ELF-1 (cell line): ENCODE data around the gene SEC16A.

Experiments
- DNase-seq: peaks from one replicate; pipeline ENCODE4 v3.0.0-alpha.2; 2016; ENCODE audit warnings: low read depth, low spot score

SEC16A gene

DNA sequence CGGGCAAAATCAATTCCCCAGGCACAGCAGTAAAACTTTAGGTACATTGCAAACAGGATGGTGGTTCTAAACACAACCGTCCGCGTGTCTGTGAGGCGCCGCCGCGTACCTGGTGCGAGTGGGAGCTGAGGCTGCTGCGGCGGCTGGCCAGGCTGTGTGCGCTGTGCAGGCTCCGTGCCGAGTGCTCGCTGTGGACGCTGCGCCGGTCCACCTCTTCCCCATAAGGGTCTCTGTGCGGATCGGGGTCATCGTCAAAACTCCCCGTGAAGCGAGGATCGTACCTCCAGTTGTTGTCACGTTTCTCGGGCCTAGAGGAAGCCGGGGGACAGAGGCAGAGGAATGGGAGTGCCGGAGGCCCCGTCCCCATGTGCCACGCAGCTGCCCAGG, 16.7 kb downstream of the SEC16A start:
- DNase-seq = no peak

DNA sequence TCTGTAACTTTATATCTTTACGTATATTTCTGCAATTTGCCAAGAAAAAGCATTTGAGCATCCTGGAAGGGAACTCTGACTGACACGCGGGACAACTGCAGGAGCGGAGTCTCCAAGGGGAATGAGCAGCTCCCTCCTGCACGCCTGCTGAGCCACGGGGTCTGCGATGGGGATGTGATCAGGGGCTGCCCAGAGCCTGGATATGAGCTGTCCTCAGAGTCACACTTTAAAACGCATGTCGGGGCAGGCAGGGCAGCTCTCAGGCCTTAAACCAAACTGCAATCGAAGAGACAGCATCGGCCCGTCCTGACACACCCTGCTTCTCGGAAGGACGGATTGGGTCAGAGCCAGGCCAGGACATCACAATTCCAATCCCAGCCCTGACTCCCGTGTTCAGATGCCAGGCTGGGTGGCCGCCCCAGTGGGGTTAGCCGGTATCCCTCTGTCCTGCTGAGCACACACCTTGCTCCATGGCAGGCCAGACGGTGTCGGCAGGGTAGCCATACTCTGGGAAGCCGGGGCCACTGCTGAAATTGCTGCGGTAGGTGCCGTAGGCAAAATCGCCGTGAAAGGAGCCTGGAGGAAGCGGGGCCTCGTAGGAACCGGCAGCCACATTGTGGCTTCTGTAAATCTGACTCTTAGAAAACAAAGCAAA, 17.2 kb downstream of the SEC16A start:
- no peak for DNase-seq

DNA sequence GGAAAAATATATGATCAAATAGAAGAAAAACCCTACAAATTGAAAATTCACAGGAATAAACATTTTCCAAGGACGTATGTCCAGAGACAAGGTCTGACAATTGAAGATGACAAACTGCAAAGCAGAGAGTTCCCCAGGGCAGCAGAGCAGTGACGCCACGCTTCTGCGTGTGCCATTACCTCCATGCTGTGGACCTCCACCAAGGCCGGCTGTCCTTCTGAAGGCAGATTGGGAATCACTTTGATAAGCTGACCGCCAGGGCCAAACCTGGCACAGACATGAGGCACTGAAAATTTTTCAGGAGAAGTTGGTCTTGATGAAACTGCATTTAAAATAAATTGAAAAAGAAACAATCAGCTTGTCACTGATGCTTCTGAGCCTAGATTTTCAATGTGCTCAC, 18.6 kb downstream of the SEC16A start:
- DNase-seq = no peak

DNA sequence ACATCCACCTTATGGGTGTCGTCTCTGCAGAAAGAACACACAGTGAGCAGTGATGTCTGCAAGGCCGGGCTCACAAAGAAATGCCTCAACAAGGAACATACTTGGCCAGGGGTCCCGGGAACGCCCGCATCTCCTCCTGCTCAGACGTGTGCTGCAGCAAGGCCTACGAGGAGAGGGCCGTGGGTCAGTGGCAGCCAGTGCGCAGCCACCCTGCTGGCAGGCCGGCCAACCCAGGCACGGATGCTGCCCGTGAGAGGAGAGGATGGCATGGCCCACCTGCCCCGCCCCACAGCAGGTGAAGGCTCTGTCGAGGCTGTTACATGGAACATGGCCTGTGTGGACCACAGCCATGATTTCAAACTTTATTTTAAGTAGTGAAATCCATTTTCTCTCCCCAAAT, 19.3 kb downstream of the SEC16A start:
- no peak for DNase-seq

DNA sequence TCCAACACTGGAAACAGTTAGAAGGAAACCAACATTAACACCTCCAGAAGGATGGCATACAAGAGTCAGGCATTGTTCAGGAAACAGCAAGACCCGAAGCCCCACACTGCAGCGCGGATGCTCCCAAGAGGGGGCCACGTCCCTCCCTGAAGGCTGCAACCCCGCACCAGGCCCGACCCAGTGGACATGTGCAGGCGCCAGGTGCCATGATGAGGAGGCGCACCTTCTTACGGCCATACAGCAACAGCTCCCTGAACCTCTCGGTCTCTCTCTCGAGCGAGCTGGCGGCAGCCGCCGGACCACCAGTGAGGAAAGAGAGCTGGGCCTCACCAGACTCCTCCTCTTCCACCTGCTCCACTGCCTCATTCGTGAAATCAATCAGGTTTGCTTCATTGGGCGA, 20.2 kb downstream of the SEC16A start:
- DNase-seq = no peak

DNA sequence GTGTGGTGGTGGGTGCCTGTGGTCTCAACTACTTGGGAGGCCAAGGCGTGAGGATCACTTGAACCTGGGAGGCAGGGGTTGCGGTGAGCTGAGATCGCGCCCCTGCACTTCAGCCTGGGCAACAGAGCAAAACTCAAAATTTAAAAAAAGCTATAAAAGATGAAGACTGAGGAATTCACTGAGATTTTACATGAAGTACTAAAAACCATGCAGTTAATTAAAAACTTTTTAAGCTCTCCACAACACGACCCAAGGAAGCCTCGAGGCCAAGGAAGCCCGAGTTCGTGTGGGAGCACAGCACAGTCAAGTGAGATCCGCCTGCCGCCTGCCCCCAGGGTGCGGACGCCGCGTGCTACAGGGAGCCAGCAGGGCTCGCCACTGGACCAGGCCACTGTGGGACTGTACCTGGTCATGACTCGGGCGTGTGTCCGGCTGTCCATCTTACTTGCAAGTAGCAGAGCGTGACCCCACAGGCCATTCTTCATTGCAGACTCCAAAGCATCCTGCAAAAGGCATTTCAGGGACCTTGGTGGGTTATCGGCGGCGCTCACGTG, 22.0 kb downstream of the SEC16A start:
- DNase-seq = peak; percentile 19

DNA sequence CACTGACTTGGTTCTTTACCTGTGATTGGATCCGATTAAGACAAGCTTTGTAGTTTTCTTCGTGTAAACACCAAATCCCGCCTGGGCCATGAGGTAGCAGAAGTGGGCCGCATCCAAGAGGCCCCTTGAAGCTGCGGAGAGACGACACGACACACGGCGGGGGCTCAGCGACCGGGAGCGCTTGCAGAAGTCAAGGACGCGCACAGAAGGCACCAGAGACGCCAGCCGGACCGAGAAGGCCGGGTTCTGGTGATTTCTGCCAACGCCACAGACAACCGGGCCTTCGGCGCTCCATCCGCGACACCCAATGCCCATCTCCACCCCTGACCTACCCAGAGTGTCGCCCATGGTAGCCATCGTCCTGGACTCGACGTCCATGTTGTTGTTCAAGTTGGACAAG, 23.4 kb downstream of the SEC16A start:
- no peak for DNase-seq

DNA sequence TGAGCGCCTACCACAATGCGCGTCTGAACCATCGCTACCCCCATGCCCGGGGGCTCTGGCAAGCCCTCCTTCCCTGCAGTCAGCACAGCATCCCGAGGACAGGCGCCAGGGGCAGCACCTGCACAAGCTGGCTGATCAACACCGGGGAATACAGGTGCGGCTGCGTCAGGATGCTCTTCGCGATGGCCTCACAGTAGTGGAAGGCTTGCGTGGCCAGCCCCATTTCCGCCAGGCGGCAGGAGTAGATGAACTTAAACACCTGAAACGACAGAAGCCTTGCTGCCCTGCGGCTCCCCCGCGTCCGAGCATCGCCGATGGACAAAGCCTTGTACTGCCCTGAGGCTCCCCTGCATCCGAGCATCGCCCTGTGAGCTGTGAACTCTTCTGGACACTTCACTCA, 25.5 kb downstream of the SEC16A start:
- DNase-seq = no peak

DNA sequence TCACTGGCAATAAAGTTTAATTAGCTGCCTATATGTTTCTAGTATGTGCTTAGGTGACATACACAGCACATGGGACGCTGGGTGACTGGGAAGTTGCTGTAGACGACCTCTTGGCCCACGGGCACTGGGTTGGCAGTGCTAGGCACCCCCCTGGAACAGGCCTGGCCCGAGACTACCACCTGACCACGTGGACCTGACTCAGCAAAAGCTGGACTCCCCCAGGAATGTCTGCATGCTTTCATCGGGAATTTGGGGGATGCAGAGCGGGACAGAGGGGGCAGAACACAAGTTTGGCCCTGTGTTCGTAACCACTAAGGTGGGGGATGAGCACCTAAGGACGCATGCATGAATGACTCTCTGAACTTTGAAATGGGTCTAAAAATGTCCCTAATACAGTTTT, 26.6 kb downstream of the SEC16A start:
- no peak for DNase-seq

DNA sequence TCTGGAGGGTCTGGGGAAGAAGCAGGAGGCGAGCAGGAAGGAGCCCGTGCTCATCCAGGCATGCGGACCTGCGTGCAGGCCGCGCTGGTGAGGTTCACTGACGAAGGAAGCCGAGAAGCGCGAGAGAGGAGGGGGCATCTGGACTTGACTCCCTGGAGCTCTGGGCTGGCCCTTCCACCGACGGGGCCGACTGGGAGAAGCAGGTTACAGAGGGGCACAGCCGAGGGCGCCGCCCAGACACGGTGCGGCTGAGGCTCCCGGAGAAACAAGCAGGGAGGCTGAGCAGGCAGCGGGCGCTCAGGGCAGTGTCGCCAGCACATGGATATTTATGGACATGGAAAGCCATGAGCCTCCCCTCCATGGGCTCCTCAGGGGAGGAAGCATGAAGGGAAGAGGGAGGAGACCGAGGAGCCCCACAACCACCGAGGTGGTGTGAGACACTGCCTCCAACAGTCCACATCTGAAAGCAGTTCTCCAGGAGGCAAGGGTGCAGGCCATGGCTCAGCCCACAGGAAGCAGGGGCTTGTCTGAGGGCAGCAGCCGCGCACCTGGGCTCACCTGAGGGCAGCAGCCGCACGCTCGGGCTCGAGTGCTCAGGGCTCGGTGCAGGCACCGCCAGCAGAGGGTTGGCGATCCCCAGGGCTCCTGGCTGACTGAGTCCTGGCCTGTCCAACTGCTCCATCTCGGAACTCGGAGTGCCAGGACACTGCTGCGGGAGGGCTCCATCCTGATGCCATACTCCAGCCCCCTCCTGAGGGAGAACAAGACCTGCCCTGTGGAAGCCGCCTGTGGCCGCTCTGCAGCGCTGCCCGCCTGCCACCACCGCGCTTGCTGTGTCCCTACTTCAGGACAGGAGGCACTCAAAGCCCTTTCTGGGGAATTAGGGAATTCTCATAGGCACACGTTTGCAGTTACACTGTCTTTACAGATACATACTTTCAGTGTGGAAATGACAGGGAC, 27.5 kb downstream of the SEC16A start:
- no peak for DNase-seq

DNA sequence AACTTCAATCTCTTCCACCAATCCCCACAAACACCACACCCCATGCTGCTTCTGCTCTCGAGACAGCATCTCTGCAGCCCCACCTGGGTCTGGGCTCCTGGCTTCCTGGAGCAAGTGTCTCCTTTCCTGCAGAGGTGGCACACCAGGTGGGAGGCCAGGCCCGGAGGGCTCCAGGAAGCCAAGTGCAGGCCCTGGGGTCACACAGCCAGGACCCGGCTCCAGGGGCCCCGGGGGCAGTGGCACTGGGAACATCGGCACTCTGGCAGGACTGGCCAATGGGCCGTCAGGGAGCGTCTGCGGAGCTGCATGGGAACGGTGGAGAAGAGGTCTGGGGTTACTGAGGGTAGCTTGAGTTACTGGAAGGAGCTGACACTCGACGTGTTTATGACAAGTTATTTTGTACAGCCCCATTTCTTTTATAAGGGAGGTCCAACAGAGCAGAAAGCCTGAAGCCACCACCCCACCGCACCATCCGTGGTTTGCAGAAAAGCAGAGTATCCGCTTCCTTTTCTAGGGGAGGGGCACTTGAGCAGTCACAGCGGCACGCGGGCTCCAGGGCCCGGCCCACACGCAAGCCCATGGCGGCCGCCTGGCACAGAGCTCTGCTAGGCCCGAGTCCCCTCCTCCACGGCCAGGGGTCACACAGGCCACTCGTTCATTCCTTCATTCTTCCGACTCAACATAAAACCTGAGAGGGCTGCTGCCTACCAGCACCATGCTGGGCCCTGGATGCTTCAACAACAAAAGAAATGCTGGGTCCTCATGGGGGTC, 28.6 kb downstream of the SEC16A start:
- DNase-seq = no peak

DNA sequence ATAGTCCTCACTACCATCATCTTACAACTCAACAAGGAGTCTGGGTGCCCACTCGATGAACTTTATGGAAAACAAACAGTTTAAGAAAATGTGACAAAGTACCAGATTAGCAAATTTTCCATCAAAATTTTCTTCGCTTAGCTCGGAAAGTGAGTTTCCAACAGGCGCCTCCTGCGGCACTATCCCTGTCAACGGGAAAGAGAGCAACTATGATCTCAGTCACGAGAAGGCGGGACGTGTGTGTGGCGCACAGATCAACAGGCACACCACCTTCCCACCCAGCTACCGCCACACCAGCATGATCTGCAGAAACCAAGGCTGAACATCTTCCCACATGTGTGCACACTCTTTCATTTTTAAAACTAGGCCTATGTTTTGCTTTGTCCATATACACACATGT, 29.5 kb downstream of the SEC16A start:
- DNase-seq = no peak

DNA sequence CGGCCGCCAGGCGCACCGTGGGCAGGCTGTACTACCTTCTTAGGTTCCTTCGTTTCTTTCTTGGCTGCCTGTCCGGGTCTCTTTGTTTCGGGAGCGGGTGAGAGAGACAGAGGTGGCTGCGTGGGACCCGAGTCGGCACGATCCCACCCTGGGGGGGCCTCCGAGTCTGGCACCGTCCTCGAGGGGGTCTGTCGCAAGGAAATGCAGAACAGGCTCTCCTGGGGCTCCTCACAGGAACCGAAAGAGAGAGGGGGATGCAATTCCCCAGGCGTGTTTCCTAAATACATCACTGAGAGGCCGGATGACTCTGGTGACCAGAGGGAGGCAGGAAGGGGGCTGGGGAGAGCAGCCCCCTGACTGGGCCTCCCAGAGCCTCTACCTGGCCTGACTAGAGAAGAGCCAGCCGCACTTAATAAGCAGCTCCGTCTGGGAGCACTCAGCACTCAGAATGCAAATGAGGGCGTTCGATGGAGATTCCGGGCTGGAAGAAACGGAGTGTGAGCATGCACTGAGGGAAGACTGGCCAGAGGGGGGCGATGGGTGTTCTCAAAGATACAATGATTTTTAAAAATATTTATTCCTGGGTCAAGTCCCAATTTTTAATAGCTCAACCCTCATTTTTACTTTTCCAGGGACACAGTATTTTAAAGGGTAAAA, 31.5 kb downstream of the SEC16A start:
- DNase-seq = no peak

DNA sequence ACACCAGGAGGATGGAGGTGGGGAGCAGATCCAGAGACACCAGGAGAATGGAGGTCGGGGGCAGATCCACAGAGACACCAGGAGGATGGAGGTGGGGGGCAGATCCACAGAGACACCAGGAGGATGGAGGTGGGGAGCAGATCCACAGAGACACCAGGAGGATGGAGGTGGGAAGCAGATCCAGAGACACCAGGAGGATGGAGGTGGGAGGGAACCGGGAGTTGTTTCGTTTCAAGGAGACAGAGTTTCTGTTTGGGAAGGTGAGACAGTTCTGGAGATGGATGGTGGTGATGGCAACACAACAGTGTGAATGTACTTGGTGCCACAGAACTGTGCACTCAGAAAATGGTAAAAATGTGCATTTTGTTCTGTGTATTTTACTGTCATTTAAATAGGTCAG, 34.2 kb downstream of the SEC16A start:
- no peak for DNase-seq

DNA sequence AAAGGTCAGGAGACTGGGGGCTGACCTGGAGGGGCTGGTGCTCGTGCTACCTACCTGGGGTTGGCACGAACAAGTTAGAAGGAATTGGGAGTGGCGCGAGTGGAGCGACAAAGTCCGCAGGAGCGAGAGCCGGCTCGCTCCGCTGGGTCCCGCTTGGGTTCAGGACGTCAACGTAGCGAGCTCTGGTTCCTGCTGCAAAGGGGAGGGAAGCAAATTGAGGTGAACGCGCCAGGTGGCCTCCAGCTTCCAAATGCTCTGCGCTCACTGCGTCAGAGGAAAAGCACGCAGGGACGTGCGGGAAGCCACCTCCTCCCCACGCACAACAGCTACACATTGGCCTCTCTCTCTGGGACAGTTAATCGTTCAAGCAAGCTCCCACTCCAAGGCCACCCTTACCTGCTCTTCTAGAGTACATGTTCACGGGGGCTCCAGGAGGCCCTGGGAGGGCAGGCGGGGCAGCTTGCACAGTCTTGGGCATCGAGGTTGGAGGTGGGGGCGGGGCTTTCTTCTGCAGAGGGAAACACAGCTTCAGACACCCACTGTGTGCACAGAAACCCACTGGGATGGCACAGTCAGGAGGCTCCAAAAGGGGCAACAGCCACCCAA, 35.6 kb downstream of the SEC16A start:
- DNase-seq = no peak

DNA sequence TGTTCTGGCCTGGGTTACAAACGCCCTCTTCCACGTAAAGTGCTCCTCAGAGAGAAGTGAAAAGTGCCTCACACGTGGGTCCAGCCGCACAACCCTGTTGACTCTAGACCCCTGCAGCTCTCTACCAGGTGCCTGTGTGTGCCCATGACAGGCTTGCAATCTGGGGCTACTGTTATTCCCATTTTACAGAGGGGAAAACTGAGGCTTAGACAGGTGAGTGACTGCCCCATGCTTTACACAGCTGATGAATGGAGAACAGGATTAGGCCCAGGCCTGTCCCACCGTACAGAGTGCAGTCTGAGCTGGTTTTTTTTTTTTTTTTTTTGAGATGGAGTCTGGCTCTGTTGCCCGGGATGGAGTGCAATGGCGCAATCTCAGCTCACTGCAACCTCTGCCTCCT, 37.0 kb downstream of the SEC16A start:
- DNase-seq = no peak

DNA sequence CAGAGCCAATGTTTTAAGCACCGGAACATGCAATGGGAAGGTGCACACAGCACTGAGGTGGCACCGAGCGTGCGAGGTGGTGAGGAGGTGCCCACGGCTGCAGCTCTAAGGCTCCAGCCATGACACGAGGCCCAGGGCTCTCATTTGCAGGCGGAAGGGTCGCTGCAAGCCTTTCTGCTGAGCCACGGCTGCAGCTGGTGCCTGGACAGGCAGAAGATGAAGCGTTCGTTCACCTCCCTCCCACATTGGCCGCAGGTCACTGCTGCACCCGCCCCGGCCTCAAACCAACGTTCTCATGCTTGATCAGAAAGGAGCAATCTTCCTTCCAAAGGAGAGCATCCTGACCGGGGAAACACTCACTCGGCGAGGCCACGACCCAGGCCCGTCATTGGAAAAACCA, 38.7 kb downstream of the SEC16A start:
- DNase-seq = no peak

DNA sequence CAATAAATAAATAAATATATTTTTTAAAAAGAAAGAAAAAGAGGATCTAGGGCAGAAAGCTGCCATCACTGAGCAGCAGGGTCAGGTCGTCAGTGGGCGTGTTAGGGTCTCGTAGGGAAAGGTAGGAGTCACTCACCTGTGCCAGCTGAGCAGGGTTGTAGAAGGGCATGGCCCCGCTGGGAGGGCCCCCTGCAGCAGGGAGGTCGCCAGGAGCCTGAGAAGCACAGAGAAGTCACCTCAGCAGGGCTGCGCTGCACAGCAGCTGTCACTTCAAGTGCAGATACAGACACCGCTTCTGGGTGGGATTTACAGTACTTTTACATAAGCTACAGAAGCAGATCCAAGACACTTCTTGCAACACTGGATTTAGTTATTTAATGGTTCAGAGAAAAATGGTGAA, 39.2 kb downstream of the SEC16A start:
- no peak for DNase-seq

DNA sequence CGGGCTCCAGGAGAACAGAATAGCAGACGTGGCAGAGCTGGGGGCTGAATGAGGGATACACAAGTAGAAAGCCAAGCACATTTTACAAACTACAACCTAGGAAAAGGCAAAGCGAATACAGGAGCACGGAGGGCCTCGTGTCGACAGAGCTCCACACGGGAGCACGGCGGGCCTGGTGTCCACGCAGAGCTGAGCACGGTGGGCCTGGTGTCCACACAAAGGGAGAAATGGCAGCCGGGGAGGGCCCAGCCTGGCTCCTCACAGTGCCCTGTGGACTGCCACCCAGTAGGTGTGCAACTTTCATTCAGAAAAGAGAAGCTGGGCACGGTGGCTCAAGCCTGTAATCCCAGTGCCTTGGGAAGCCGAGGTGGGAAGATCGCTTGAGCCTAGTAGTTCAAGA, 39.8 kb downstream of the SEC16A start:
- DNase-seq = no peak

DNA sequence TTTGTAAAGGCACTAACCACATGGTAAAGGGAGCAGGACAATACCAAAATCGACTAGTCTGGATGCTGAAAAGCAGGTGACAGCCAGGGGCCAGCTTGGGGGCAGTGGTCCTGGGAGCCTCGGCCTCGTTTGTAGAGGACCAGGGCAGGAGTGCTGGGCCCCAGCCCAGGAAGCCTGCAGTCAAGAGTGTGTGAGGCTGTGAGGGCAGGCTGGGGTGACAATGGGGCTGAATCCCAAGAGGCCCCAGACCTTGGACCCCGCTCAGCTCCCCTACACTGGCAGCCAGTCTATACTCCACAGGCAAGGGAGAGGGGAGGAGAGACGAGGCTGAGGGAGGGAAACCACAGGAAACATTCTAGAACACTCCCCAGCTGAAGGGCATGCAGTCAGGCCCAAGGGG, 40.6 kb downstream of the SEC16A start:
- no peak for DNase-seq

DNA sequence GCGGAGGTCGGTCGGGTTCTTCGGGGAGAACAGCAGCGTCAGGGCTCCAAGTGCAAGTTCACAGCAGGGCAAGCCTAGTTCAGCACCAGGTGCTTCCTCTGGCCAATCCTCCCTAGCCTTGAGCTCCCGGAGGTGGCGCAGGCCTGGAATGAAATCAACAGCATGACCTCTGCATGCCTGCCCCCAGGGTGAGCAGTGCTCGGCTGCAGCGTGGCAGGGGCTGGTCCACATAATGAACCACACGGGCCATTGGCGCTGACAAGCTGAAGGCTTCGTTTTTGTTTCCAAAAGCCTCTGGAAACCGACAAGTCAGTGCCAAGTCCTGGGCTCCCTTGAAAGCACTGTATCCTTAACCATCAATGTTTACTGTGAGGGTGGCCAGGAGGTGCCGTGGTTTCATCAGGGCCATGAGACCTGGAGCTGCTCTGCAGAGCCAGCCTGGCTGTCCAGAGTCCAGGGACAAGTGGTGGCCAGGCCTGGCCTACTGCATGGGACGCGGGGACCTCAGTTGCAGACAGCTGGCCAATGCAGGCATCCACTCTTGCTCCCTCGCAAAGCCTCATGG, 41.1 kb downstream of the SEC16A start:
- no peak for DNase-seq
